SK-N-DZ (cell line): ENCODE measurements around the gene SOX21.

Experiments
- DNase-seq: peaks from one replicate; pipeline ENCODE4 v3.0.0-alpha.2; 2015; ENCODE audit warnings: low spot score
- small RNA-seq, 2 experiments: library from RNA; depleted of rRNA; stranded (forward); fragments of <200 nt; gene quantifications; one replicate each; pipeline ENCODE3, GENCODE V24; 2014

Gene SOX21

GRCh38 chr13:94679614-94680013 is 32.7 kb downstream of the SOX21 start:
- no peak for DNase-seq

- no peak for DNase-seq
These were observed 33.5 kb downstream of the SOX21 start for GRCh38 chr13:94678845-94679244.

- no peak for DNase-seq
These were observed 34.5 kb downstream of the SOX21 start for GRCh38 chr13:94677799-94678198.

GRCh38 chr13:94674609-94675348 is 37.6 kb downstream of the SOX21 start:
- DNase-seq, result peak; percentile 67

- DNase-seq, result no peak
These were observed 38.5 kb downstream of the SOX21 start for GRCh38 chr13:94673851-94674250.

GRCh38 chr13:94672400-94672799 is 39.9 kb downstream of the SOX21 start:
- DNase-seq, result no peak

GRCh38 chr13:94667190-94667589 is 45.2 kb downstream of the SOX21 start:
- no peak for DNase-seq

GRCh38 chr13:94666065-94666464 is 46.3 kb downstream of the SOX21 start:
- no peak for DNase-seq

- peak; percentile 23 for DNase-seq
These were observed 47.5 kb downstream of the SOX21 start for GRCh38 chr13:94664889-94665288.

GRCh38 chr13:94662274-94662945 is 49.9 kb downstream of the SOX21 start:
- peak; percentile 27 for DNase-seq

GRCh38 chr13:94661406-94661805 is 50.9 kb downstream of the SOX21 start:
- DNase-seq, result no peak

- peak; percentile 21 for DNase-seq
These were observed 51.5 kb downstream of the SOX21 start for GRCh38 chr13:94660695-94661326.

Small RNA genes lying within 50 kb of the gene (small RNA-seq; reads per million reads assigned to genes)
- gene RN7SL585P, result 0 to 0.04 reads per million in 2 experiments
